Activated CD4-positive, alpha-beta T cell treated with anti-CD3 and anti-CD28 coated beads for 48 hours (primary cell): Measurements from ENCODE around the gene PRDM12.

Source experiments
- DNase-seq: peaks from one replicate; pipeline ENCODE4 v3.0.0-alpha.2; 2020

PRDM12 gene

GRCh38 chr9:130732136-130732535 is 67.7 kb downstream of the PRDM12 start:
- DNase-seq = no peak
